Keratinocyte (primary cell): Measurements from ENCODE around the gene YIPF7. TPM values are rescaled to one million over a fixed set of nuclear protein-coding genes. Genes with fewer than 3 reads are reported as not detected.

Experiments
- DNase-seq: peaks from one replicate; pipeline ENCODE4 v3.0.0-alpha.2; 2011; ENCODE audit warnings: low read depth, missing footprints, low spot score
- FAIRE-seq: peaks from 2 replicates; lab custom pipeline; 2011; peaks lifted over from hg19 to GRCh38; lab: Jason Lieb, UNC
- H2AFZ ChIP-seq: 2 replicates; pipeline ENCODE4 v1.6.0; 2012; ENCODE audit warnings: low read length, control low read depth, inconsistent platforms; ENCODE audit not compliant: control insufficient read depth
- H3K27ac ChIP-seq: 2 replicates; pipeline ENCODE4 v1.5.1; 2011; ENCODE audit warnings: low read length; ENCODE audit not compliant: control insufficient read depth, insufficient read depth
- H3K27me3 ChIP-seq: 3 replicates; pipeline ENCODE4 v1.6.0; 2011; ENCODE audit warnings: low read length; ENCODE audit not compliant: control insufficient read depth, insufficient read depth; ENCODE audit errors: extremely low read depth
- H3K36me3 ChIP-seq, 2 experiments: 2 replicates in 1 of 2; 3 replicates in 1 of 2; pipeline ENCODE4 v1.5.1; 2011; ENCODE audit warnings: low read length in 2 of 2, mild to moderate bottlenecking in 1 of 2; ENCODE audit not compliant: control insufficient read depth in 2 of 2, insufficient read depth in 2 of 2; ENCODE audit errors: extremely low read depth in 1 of 2
- H3K4me1 ChIP-seq: 3 replicates; pipeline ENCODE4 v1.5.1; 2011; ENCODE audit warnings: low read length; ENCODE audit not compliant: control insufficient read depth, insufficient read depth; ENCODE audit errors: extremely low read depth
- H3K4me2 ChIP-seq: 3 replicates; pipeline ENCODE4 v1.6.0; 2011; ENCODE audit warnings: low read depth, low read length; ENCODE audit not compliant: control insufficient read depth, insufficient read depth; ENCODE audit errors: extremely low read depth
- H3K4me3 ChIP-seq, 3 experiments: fragments of 200-600 bp in 1 of 3; sonication (generic) in 1 of 3; 2 replicates in 2 of 3; 3 replicates in 1 of 3; pipeline ENCODE4 v1.5.1; 2011 to 2016; ENCODE audit warnings: low read length in 3 of 3, mild to moderate bottlenecking in 3 of 3, control low read depth in 2 of 3, inconsistent platforms in 1 of 3, low read depth in 1 of 3, mixed read lengths in 1 of 3, mixed run types in 1 of 3, moderate library complexity in 1 of 3; ENCODE audit not compliant: control insufficient read depth in 2 of 3, insufficient read depth in 2 of 3; ENCODE audit errors: extremely low read depth in 1 of 3
- H3K79me2 ChIP-seq: 2 replicates; pipeline ENCODE4 v1.6.0; 2012; ENCODE audit warnings: low read length; ENCODE audit not compliant: control insufficient read depth, insufficient read depth
- H3K9ac ChIP-seq: 3 replicates; pipeline ENCODE4 v1.6.0; 2011; ENCODE audit warnings: low read length; ENCODE audit not compliant: control insufficient read depth, insufficient read depth; ENCODE audit errors: extremely low read depth
- H3K9me1 ChIP-seq: 3 replicates; pipeline ENCODE4 v1.6.0; 2011; ENCODE audit warnings: low read length; ENCODE audit not compliant: control insufficient read depth, insufficient read depth; ENCODE audit errors: extremely low read depth
- H3K9me3 ChIP-seq: 2 replicates; pipeline ENCODE4 v1.5.1; 2012; ENCODE audit warnings: low read depth, low read length; ENCODE audit not compliant: control insufficient read depth
- H4K20me1 ChIP-seq: 3 replicates; pipeline ENCODE4 v1.6.0; 2011; ENCODE audit warnings: low read length; ENCODE audit not compliant: control insufficient read depth, insufficient read depth; ENCODE audit errors: extremely low read depth
- CTCF ChIP-seq, 3 experiments: IDR thresholded peaks in 1 of 3; conservative IDR thresholded peaks in 1 of 3; optimal IDR thresholded peaks in 1 of 3; 2 replicates in 2 of 3; 3 replicates in 1 of 3; pipeline versions ENCODE3 to v1.5.1; 2011; ENCODE audit warnings: low read length in 3 of 3, mild to moderate bottlenecking in 3 of 3, moderate library complexity in 2 of 3, control low read depth in 1 of 3, inconsistent platforms in 1 of 3; ENCODE audit not compliant: insufficient read depth in 2 of 3; ENCODE audit errors: extremely low read depth in 1 of 3
- EZH2 ChIP-seq: IDR thresholded peaks from one replicate; pipeline ENCODE4 v1.6.1; 2012; ENCODE audit warnings: inconsistent platforms, mild to moderate bottlenecking, low read length, moderate library complexity
- dilution Hi-C: fragments of 300-500 bp; cut with MboI; formaldehyde crosslinking; loops from one replicate; pipeline ENCODE4 v1.7.0; 2020; ENCODE audit warnings: low sequenced_read_pairs; ENCODE audit not compliant: extremely low pct_ligation_motif_present
- polyA plus RNA-seq, 5 experiments: library from polyadenylated mRNA; depleted of rRNA in 3 of 5; stranded (reverse) in 3 of 5; stranded (forward) in 1 of 5; unstranded in 1 of 5; fragments of >200 nt; gene quantifications; 1 replicate in 1 of 5; 2 replicates in 3 of 5; 3 replicates in 1 of 5; pipeline versions ENCODE4 v1.2.1 to v1.2.3, GENCODE V29; 2011 to 2012; ENCODE audit warnings: missing spikeins in 2 of 5, low read depth in 1 of 5, low replicate concordance in 1 of 5

The YIPF7 gene
- polyA plus RNA-seq, 1 donor (not counting 4 experiments of a cell fraction or from before 2014, with no cell fraction given) = not detected

- no peak overlapping the region for H2AFZ ChIP-seq
- no peaks in the 10 kb centered on the region for H3K9me1 ChIP-seq
- DNase-seq (peak; percentile 7), FAIRE-seq (peak; percentile 64)
- TF ChIP-seq EZH2 (no peak), CTCF (optimal IDR thresholded peaks at IDR 0.05 in 1 of 3, IDR thresholded peaks at IDR 0.05 in 1 of 3, conservative IDR thresholded peaks at IDR 0.05 in 1 of 3; ENCODE audit: extremely low read depth in 1 of 3, insufficient read depth in 2 of 3, low read length in 3 of 3) (peak; percentile 56 to 64 (median 62))
- H3K27ac ChIP-seq = no peak overlapping the region
- H3K9ac ChIP-seq = no peak overlapping the region
- no peaks in the 10 kb centered on the region for H3K36me3 ChIP-seq
- H3K4me3 ChIP-seq = no peak overlapping the region
- no peaks in the 10 kb centered on the region for H4K20me1 ChIP-seq
- no peaks in the 10 kb centered on the region for H3K27me3 ChIP-seq
- H3K9me3 ChIP-seq = no peaks in the 10 kb centered on the region
- no peak overlapping the region for H3K4me2 ChIP-seq
- dilution Hi-C loops = no loop called here
- no peaks in the 10 kb centered on the region for H3K79me2 ChIP-seq
- H3K4me1 ChIP-seq = no peaks in the 10 kb centered on the region
These were observed 22.1 kb downstream of the YIPF7 start for GRCh38 chr4:44629280-44629866.

GRCh38 chr4:44623676-44624075 lies 27.7 kb downstream of the YIPF7 start:
- no peaks in the 10 kb centered on the region for H4K20me1 ChIP-seq
- dilution Hi-C loops = no loop called here
- no peak overlapping the region for H3K4me3 ChIP-seq
- no peaks in the 10 kb centered on the region for H3K36me3 ChIP-seq
- no peak overlapping the region for H2AFZ ChIP-seq
- H3K9ac ChIP-seq = no peak overlapping the region
- H3K4me2 ChIP-seq = no peak overlapping the region
- DNase-seq (no peak), FAIRE-seq (no peak)
- H3K79me2 ChIP-seq = no peaks in the 10 kb centered on the region
- no peaks in the 10 kb centered on the region for H3K9me1 ChIP-seq
- no peaks in the 10 kb centered on the region for H3K4me1 ChIP-seq
- no peak overlapping the region for H3K27ac ChIP-seq
- TF ChIP-seq CTCF (optimal IDR thresholded peaks at IDR 0.05 in 1 of 3, IDR thresholded peaks at IDR 0.05 in 1 of 3, conservative IDR thresholded peaks at IDR 0.05 in 1 of 3; ENCODE audit: extremely low read depth in 1 of 3, insufficient read depth in 2 of 3, low read length in 3 of 3) (no peak), EZH2 (no peak)
- H3K27me3 ChIP-seq = no peaks in the 10 kb centered on the region
- H3K9me3 ChIP-seq = no peaks in the 10 kb centered on the region
